Measurements from ENCODE around the gene TNFSF15.

TNFSF15 gene

GRCh38 chr9:114810614-114811013, 4.8 kb upstream of the TNFSF15 start:
- Mint-ChIP-seq H3K4me1 (peaks cover 36% of the 10 kb centered on the region), H3K27me3 (no peaks in the 10 kb centered on the region), H3K4me3 (no peak overlapping the region), H3K27ac (no peak overlapping the region), H3K9me3 (no peaks in the 10 kb centered on the region), H3K36me3 (peaks cover 3% of the 10 kb centered on the region)

- Mint-ChIP-seq H3K4me3 (peak overlapping the region; percentile 50), H3K27ac (no peak overlapping the region), H3K36me3 (no peaks in the 10 kb centered on the region), H3K9me3 (no peaks in the 10 kb centered on the region), H3K27me3 (no peaks in the 10 kb centered on the region), H3K4me1 (peaks cover 25% of the 10 kb centered on the region)
These were observed 674 bp upstream of the TNFSF15 start for GRCh38 chr9:114806526-114806900.

- no peaks in the 10 kb centered on the region for H3K36me3 Mint-ChIP-seq
- no peak overlapping the region for H3K27ac Mint-ChIP-seq
- peaks cover 25% of the 10 kb centered on the region for H3K4me1 Mint-ChIP-seq
- no peak overlapping the region for H3K4me3 Mint-ChIP-seq
- no peaks in the 10 kb centered on the region for H3K9me3 Mint-ChIP-seq
- no peaks in the 10 kb centered on the region for H3K27me3 Mint-ChIP-seq
These were observed 1.3 kb downstream of the TNFSF15 start for GRCh38 chr9:114804505-114804904.

- H3K4me3 Mint-ChIP-seq: no peak overlapping the region
These were observed 2.2 kb downstream of the TNFSF15 start for GRCh38 chr9:114803479-114804265.

GRCh38 chr9:114799925-114800324, 5.9 kb downstream of the TNFSF15 start:
- Mint-ChIP-seq H3K27me3 (no peaks in the 10 kb centered on the region), H3K36me3 (no peaks in the 10 kb centered on the region), H3K4me1 (no peaks in the 10 kb centered on the region), H3K4me3 (no peak overlapping the region), H3K9me3 (no peaks in the 10 kb centered on the region), H3K27ac (no peak overlapping the region)

More at GRCh38 chr9:114803479-114804265, 2.2 kb downstream of the TNFSF15 start:
- Mint-ChIP-seq H3K4me1 (peaks cover 25% of the 10 kb centered on the region), H3K27me3 (no peaks in the 10 kb centered on the region), H3K36me3 (no peaks in the 10 kb centered on the region), H3K9me3 (no peaks in the 10 kb centered on the region), H3K27ac (peak overlapping the region; percentile 30)

GRCh38 chr9:114799441-114799840, 6.4 kb downstream of the TNFSF15 start:
- H3K9me3 Mint-ChIP-seq: no peaks in the 10 kb centered on the region
- H3K4me1 Mint-ChIP-seq: no peaks in the 10 kb centered on the region
- H3K27ac Mint-ChIP-seq: no peak overlapping the region
- H3K27me3 Mint-ChIP-seq: no peaks in the 10 kb centered on the region
- no peaks in the 10 kb centered on the region for H3K36me3 Mint-ChIP-seq
- no peak overlapping the region for H3K4me3 Mint-ChIP-seq

GRCh38 chr9:114798780-114799427, 6.9 kb downstream of the TNFSF15 start:
- H3K27me3 Mint-ChIP-seq: no peaks in the 10 kb centered on the region
- H3K4me3 Mint-ChIP-seq: no peak overlapping the region
- H3K9me3 Mint-ChIP-seq: no peaks in the 10 kb centered on the region
- H3K36me3 Mint-ChIP-seq: no peaks in the 10 kb centered on the region
- no peaks in the 10 kb centered on the region for H3K4me1 Mint-ChIP-seq
- H3K27ac Mint-ChIP-seq: no peak overlapping the region

- H3K9me3 Mint-ChIP-seq: no peaks in the 10 kb centered on the region
- H3K36me3 Mint-ChIP-seq: no peaks in the 10 kb centered on the region
- H3K4me3 Mint-ChIP-seq: no peak overlapping the region
- H3K27ac Mint-ChIP-seq: no peak overlapping the region
- H3K27me3 Mint-ChIP-seq: no peaks in the 10 kb centered on the region
- H3K4me1 Mint-ChIP-seq: no peaks in the 10 kb centered on the region
These were observed 7.7 kb downstream of the TNFSF15 start for GRCh38 chr9:114798101-114798500.

GRCh38 chr9:114792396-114792795, 13.4 kb downstream of the TNFSF15 start:
- no peak overlapping the region for H3K27ac Mint-ChIP-seq
- no peaks in the 10 kb centered on the region for H3K9me3 Mint-ChIP-seq
- H3K36me3 Mint-ChIP-seq: no peaks in the 10 kb centered on the region
- no peak overlapping the region for H3K4me3 Mint-ChIP-seq
- no peaks in the 10 kb centered on the region for H3K4me1 Mint-ChIP-seq
- H3K27me3 Mint-ChIP-seq: no peaks in the 10 kb centered on the region

GRCh38 chr9:114791736-114792135, 14.1 kb downstream of the TNFSF15 start:
- Mint-ChIP-seq H3K4me1 (no peaks in the 10 kb centered on the region), H3K4me3 (no peak overlapping the region), H3K27ac (no peak overlapping the region), H3K27me3 (no peaks in the 10 kb centered on the region), H3K36me3 (no peaks in the 10 kb centered on the region), H3K9me3 (no peaks in the 10 kb centered on the region)

GRCh38 chr9:114791312-114791711, 14.5 kb downstream of the TNFSF15 start:
- H3K9me3 Mint-ChIP-seq: no peaks in the 10 kb centered on the region
- no peaks in the 10 kb centered on the region for H3K36me3 Mint-ChIP-seq
- no peaks in the 10 kb centered on the region for H3K4me1 Mint-ChIP-seq
- H3K27me3 Mint-ChIP-seq: no peaks in the 10 kb centered on the region
- H3K4me3 Mint-ChIP-seq: no peak overlapping the region
- H3K27ac Mint-ChIP-seq: no peak overlapping the region

GRCh38 chr9:114790521-114790920, 15.3 kb downstream of the TNFSF15 start:
- no peaks in the 10 kb centered on the region for H3K4me1 Mint-ChIP-seq
- H3K27ac Mint-ChIP-seq: no peak overlapping the region
- no peaks in the 10 kb centered on the region for H3K9me3 Mint-ChIP-seq
- H3K27me3 Mint-ChIP-seq: no peaks in the 10 kb centered on the region
- H3K4me3 Mint-ChIP-seq: no peak overlapping the region
- no peaks in the 10 kb centered on the region for H3K36me3 Mint-ChIP-seq

GRCh38 chr9:114789006-114789405, 16.8 kb downstream of the TNFSF15 start:
- no peak overlapping the region for H3K27ac Mint-ChIP-seq
- H3K9me3 Mint-ChIP-seq: no peaks in the 10 kb centered on the region
- H3K4me1 Mint-ChIP-seq: no peaks in the 10 kb centered on the region
- no peak overlapping the region for H3K4me3 Mint-ChIP-seq
- no peaks in the 10 kb centered on the region for H3K36me3 Mint-ChIP-seq
- no peaks in the 10 kb centered on the region for H3K27me3 Mint-ChIP-seq

- Mint-ChIP-seq H3K36me3 (no peaks in the 10 kb centered on the region), H3K9me3 (no peaks in the 10 kb centered on the region), H3K4me3 (no peak overlapping the region), H3K27ac (no peak overlapping the region), H3K4me1 (no peaks in the 10 kb centered on the region), H3K27me3 (no peaks in the 10 kb centered on the region)
These were observed 17.9 kb downstream of the TNFSF15 start for GRCh38 chr9:114787781-114788498.

GRCh38 chr9:114787214-114787613, 18.6 kb downstream of the TNFSF15 start:
- Mint-ChIP-seq H3K27ac (no peak overlapping the region), H3K27me3 (no peaks in the 10 kb centered on the region), H3K4me3 (no peak overlapping the region), H3K4me1 (no peaks in the 10 kb centered on the region), H3K9me3 (no peaks in the 10 kb centered on the region), H3K36me3 (no peaks in the 10 kb centered on the region)
